Aortic smooth muscle cell (primary cell): ENCODE results near the gene PAPSS1. TPM values are rescaled to one million over a fixed set of nuclear protein-coding genes. Genes with fewer than 3 reads are reported as not detected.

Source experiments
- total RNA-seq: library from RNA; depleted of rRNA; stranded (reverse); fragments of >200 nt; gene quantifications from 2 replicates; pipeline ENCODE4 v1.2.3, GENCODE V29; 2014

Gene PAPSS1
- total RNA-seq, result 58.5 and 74.7 TPM in 2 replicates

DNA sequence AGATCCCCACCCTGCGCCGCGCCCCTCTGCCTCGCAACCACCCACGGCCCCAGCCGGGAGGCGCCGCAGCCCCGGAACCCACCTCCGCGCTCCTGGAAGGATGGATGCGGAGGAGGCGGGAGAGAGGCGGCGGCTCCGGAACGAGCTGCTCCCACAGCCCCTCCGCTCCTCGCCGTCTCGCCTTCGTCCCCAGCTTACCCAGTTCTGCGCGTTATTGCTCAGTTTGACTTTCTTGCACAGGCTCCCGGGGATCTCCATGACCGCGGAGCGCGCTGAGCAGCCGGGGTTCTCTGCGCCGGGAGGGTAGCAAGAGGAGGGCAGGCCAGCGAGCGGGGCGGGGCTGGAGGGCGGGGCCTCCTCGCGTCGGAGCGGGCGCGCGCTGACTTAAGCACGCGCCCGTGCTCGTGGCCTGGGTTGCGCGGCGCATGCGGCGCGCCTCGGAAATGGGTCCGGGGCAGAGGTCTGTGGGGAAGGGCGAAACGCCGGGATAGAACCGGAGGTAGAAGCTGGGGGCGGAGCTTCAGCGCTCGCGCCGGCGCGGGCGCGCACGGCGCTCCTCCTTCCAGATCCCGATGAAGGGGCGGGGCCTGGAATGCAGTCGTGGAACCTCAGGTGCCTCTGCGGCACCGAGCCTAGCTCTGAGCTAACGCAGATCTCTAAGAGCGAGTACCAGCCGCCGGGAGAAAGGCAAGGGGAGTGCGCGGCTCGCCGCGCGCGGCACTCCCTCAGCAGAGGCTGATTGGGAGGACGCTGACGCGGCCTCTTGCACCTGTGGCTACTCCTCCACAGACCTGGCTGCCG is at the start of gene PAPSS1:
PAPSS1 (minus strand) TSS at position 313 of the 801 bp plus-strand sequence; CDS start at position 258, 55 bp downstream.

Other genes with a start within 250 kb of the PAPSS1 start
- gene SGMS2, start 104.7 kb upstream of the PAPSS1 start, total RNA-seq, result 77.5 and 93.9 TPM in 2 replicates
- gene CYP2U1, start 211.3 kb upstream of the PAPSS1 start, total RNA-seq, result 9.0 and 10.2 TPM in 2 replicates